ENCODE results near the gene S100A13.

DNA sequence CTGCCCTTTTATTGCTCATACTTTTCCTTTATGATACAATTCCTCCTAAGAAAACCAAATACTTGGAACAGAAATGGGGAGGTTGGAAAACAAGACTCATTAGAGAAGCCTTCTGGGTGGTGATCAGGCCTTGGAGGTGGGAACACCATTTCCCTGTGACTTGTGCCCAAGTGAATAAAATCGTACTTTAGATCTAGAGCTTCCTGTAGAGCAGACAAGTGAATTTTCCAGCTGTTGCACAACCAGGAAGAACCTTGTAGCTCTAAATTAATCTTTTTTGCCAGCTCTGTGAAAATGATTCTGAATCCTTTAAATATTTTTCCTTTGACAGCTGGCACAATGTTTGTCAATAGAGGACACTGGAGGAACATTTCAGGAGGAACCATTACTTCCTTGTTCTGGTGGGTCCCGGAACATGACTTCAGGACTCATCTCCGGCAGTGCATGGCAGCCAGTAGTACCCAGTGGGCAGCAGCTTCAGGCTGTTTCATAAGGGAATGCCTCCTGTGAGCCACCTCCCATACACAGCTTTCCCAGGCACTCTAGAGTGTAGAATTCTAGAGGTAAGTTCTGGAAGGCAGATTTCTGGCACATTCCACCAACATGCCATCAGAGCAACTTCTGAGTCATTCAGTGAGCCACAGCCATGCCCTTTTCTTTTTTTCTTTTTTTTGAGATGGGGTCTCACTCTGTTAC is 25.6 kb upstream of the S100A13 start:
- TF ChIP-seq, protein P1, sequence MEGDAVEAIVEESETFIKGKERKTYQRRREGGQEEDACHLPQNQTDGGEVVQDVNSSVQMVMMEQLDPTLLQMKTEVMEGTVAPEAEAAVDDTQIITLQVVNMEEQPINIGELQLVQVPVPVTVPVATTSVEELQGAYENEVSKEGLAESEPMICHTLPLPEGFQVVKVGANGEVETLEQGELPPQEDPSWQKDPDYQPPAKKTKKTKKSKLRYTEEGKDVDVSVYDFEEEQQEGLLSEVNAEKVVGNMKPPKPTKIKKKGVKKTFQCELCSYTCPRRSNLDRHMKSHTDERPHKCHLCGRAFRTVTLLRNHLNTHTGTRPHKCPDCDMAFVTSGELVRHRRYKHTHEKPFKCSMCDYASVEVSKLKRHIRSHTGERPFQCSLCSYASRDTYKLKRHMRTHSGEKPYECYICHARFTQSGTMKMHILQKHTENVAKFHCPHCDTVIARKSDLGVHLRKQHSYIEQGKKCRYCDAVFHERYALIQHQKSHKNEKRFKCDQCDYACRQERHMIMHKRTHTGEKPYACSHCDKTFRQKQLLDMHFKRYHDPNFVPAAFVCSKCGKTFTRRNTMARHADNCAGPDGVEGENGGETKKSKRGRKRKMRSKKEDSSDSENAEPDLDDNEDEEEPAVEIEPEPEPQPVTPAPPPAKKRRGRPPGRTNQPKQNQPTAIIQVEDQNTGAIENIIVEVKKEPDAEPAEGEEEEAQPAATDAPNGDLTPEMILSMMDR (IDR thresholded peaks at IDR 0.05; ENCODE audit: insufficient read depth, low read length, poor library complexity, severe bottlenecking): no peak
- no peak for TF ChIP-seq EZH2phosphoT487 (conservative IDR thresholded peaks at IDR 0.05; ENCODE audit: low read length)
